A549 (cell line): ENCODE data around the gene PEX7. TPM values are rescaled to one million over a fixed set of nuclear protein-coding genes. Genes with fewer than 3 reads are reported as not detected.
A peak's percentile ranks its signal among the peaks of the same experiment; 100 is the strongest.
"Not testable (repeated sequence)": the region's sequence is repeated elsewhere in the genome, so short reads cannot be mapped to it uniquely, and the experiment has no call there.

Experiments
- ATAC-seq, 2 experiments: fragments of 200-7000 bp in 1 of 2; fragments of >200 bp in 1 of 2; cut with Nextera tagmentation in 1 of 2; cut with Tn5 transposase in 1 of 2; 3 replicates each; pipeline versions ENCODE4 v1.8.0 to v1.9.1; 2018 to 2020; ENCODE audit warnings: mild to moderate bottlenecking in 1 of 2, moderate library complexity in 1 of 2
- CTCF ChIA-PET: fragments of 300-600 bp; sonication (Branson Sonifier 250); formaldehyde crosslinking; extraction: SDS; loops from one replicate; lab custom pipeline; 2021; ENCODE audit warnings: antibody characterized with exemption, inconsistent platforms; lab: Yijun Ruan, JAX
- POLR2A ChIA-PET: fragments of 350-600 bp; formaldehyde crosslinking; extraction: SDS; loops from one replicate; lab custom pipeline; 2021; ENCODE audit warnings: antibody characterized with exemption, inconsistent platforms; lab: Yijun Ruan, JAX
- DNase-seq, 2 experiments: peaks; one replicate each; pipeline versions ENCODE4 v3.0.0 to v3.0.0-alpha.2; 2011 to 2016; ENCODE audit warnings: low read depth in 1 of 2, low spot score in 1 of 2
- FAIRE-seq: peaks from 2 replicates; lab custom pipeline; 2011; peaks lifted over from hg19 to GRCh38; lab: Jason Lieb, UNC
- H3K27ac ChIP-seq, 2 experiments: fragments of >200 bp; sonication (Bioruptor Twin); formaldehyde crosslinking; 3 replicates each; pipeline ENCODE4 v1.5.1; 2016 to 2017
- H3K4me1 ChIP-seq: fragments of >200 bp; sonication (Bioruptor Twin); formaldehyde crosslinking; 3 replicates; pipeline ENCODE4 v1.6.1; 2016
- H3K4me2 ChIP-seq: fragments of >200 bp; sonication (Bioruptor Twin); formaldehyde crosslinking; 3 replicates; pipeline ENCODE4 v1.6.1; 2016
- H3K4me3 ChIP-seq: fragments of >200 bp; sonication (Bioruptor Twin); formaldehyde crosslinking; 3 replicates; pipeline ENCODE4 v1.5.1; 2016
- H3K9me3 ChIP-seq: fragments of >200 bp; sonication (Bioruptor Twin); formaldehyde crosslinking; 3 replicates; pipeline ENCODE4 v1.6.1; 2016
- BHLHE40 ChIP-seq: IDR thresholded peaks from 2 replicates; pipeline ENCODE4 v1.6.1; 2012; ENCODE audit warnings: low read depth, low read length, inconsistent platforms
- CBX2 ChIP-seq: fragments of 200-600 bp; sonication (generic); IDR thresholded peaks from 2 replicates; pipeline ENCODE4 v1.6.1; 2016; ENCODE audit warnings: low read depth, mild to moderate bottlenecking, borderline replicate concordance
- EHMT2 ChIP-seq: fragments of 200-600 bp; sonication (generic); IDR thresholded peaks from 2 replicates; pipeline ENCODE4 v1.6.1; 2016; ENCODE audit warnings: antibody characterized with exemption, low read depth, mild to moderate bottlenecking, moderate library complexity
- EP300 ChIP-seq, 2 experiments: fragments of >200 bp; sonication (Bioruptor Twin); formaldehyde crosslinking; IDR thresholded peaks; 2 replicates in 1 of 2; 3 replicates in 1 of 2; pipeline ENCODE4 v1.6.1; 2016 to 2017
- ESRRA ChIP-seq: fragments of 150-350 bp; IDR thresholded peaks from 2 replicates; pipeline ENCODE4 v1.6.1; 2014; ENCODE audit warnings: mild to moderate bottlenecking, low read length, borderline replicate concordance
- JUN ChIP-seq, 2 experiments: fragments of >200 bp; sonication (Bioruptor Twin); formaldehyde crosslinking; IDR thresholded peaks; 2 replicates in 1 of 2; 3 replicates in 1 of 2; pipeline ENCODE4 v1.6.1; 2016 to 2017
- MAZ ChIP-seq: fragments of 150-350 bp; IDR thresholded peaks from 2 replicates; pipeline ENCODE4 v1.6.1; 2014; ENCODE audit warnings: antibody characterized with exemption, low read depth, low read length, borderline replicate concordance
- NFE2L2 ChIP-seq: fragments of 150-350 bp; conservative IDR thresholded peaks from 2 replicates; pipeline ENCODE4 v1.6.1; 2014; ENCODE audit warnings: low read length
- RARB ChIP-seq: fragments of 250-450 bp; sonication (Bioruptor Pico); IDR thresholded peaks from 2 replicates; pipeline ENCODE4 v1.8.0; 2021; ENCODE audit warnings: mild to moderate bottlenecking, moderate library complexity
- RCOR1 ChIP-seq: fragments of 150-350 bp; IDR thresholded peaks from 2 replicates; pipeline ENCODE4 v1.6.1; 2014; ENCODE audit warnings: antibody characterized with exemption, low read length, low read depth
- RNF2 ChIP-seq: fragments of 200-600 bp; sonication (generic); IDR thresholded peaks from 2 replicates; pipeline ENCODE4 v1.6.1; 2016; ENCODE audit warnings: low read depth, mild to moderate bottlenecking, antibody characterized with exemption, moderate library complexity, borderline replicate concordance
- SREBF2 ChIP-seq: fragments of 450-650 bp; IDR thresholded peaks from 2 replicates; pipeline ENCODE4 v1.6.1; 2014; ENCODE audit warnings: mild to moderate bottlenecking, moderate library complexity
- TFCP2L1 ChIP-seq: fragments of 250-450 bp; sonication (Bioruptor Pico); IDR thresholded peaks from 2 replicates; pipeline ENCODE4 v1.5.0; 2021; ENCODE audit warnings: mild to moderate bottlenecking
- ZFP36 ChIP-seq: fragments of 450-650 bp; IDR thresholded peaks from 2 replicates; pipeline ENCODE4 v1.6.1; 2014; ENCODE audit warnings: borderline replicate concordance; ENCODE audit not compliant: partially characterized antibody
- ZNF302 ChIP-seq: fragments of 250-450 bp; sonication (Bioruptor Pico); IDR thresholded peaks from 2 replicates; pipeline ENCODE4 v1.9.0; 2021; ENCODE audit warnings: inconsistent platforms, mild to moderate bottlenecking, moderate library complexity
- WGBS: methylation state at CpG from one replicate; pipeline ENCODE4 v1.1.6; 2017; ENCODE audit errors: missing lambda C conversion rate; 5-methylcytosine and 5-hydroxymethylcytosine counted together
- polyA plus RNA-seq, 4 experiments: library from polyadenylated mRNA; depleted of rRNA in 3 of 4; stranded (reverse); fragments of >200 nt; fragmentation: RNase III in 1 of 4; extraction: RNeasy Plus Mini Kit Qiagen cat#74134 plus additional on column Dnase treatment in 1 of 4; gene quantifications; 2 replicates in 3 of 4; 3 replicates in 1 of 4; pipeline ENCODE4 v1.2.3, GENCODE V29; 2011 to 2017
- TF ChIP-seq, protein P1 (sequence below): IDR thresholded peaks from 2 replicates; pipeline ENCODE4 v1.6.1; 2012; ENCODE audit warnings: low read depth, borderline replicate concordance
- TF ChIP-seq, protein P2 (sequence below): fragments of 150-350 bp; IDR thresholded peaks from 2 replicates; pipeline ENCODE4 v1.6.1; 2014; ENCODE audit warnings: low read depth, mild to moderate bottlenecking, low read length

The PEX7 gene
- polyA plus RNA-seq, 2 of the 4 experiments (the other 2 are of a cell fraction), result 6.9 to 9.6 TPM

DNA sequence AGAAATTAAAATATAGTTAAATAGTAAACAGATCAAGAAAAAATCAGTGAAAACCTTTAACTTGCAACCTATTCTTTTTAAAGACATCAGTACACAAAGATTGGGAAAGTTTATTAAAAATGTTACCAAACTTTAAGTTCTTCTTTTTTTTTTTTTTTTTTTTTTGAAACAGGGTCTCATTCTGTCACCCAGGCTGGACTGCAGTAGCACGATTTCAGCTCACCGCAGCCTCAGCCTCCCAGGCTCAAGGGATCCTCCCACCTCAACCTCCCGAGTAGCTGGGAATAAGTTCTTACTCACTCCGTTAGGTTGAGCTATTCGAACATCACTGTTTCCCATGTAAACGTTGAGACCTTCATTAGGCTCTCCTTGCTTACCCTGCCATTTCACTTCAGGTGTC lies 35.7 kb upstream of the PEX7 start:
- no peaks in the 10 kb centered on the region for H3K9me3 ChIP-seq
- TF ChIP-seq JUN (IDR thresholded peaks at IDR 0.05) (no peak), ESRRA (no peak), CBX2 (no peak), RCOR1 (no peak), BHLHE40 (no peak), ZFP36 (no peak), TFCP2L1 (CRISPR knock-in tag) (no peak), EP300 (IDR thresholded peaks at IDR 0.05) (no peak), EHMT2 (no peak), NFE2L2 (no peak), MAZ (no peak)
- TF ChIP-seq, protein P1, sequence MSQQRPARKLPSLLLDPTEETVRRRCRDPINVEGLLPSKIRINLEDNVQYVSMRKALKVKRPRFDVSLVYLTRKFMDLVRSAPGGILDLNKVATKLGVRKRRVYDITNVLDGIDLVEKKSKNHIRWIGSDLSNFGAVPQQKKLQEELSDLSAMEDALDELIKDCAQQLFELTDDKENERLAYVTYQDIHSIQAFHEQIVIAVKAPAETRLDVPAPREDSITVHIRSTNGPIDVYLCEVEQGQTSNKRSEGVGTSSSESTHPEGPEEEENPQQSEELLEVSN, result no peak
- TF ChIP-seq, protein P2, sequence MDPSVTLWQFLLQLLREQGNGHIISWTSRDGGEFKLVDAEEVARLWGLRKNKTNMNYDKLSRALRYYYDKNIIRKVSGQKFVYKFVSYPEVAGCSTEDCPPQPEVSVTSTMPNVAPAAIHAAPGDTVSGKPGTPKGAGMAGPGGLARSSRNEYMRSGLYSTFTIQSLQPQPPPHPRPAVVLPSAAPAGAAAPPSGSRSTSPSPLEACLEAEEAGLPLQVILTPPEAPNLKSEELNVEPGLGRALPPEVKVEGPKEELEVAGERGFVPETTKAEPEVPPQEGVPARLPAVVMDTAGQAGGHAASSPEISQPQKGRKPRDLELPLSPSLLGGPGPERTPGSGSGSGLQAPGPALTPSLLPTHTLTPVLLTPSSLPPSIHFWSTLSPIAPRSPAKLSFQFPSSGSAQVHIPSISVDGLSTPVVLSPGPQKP, result no peak
- 88% methylated on average over 6 of the region's 6 CpGs for WGBS
- no peak overlapping the region for H3K4me3 ChIP-seq
- ATAC-seq (no peak), FAIRE-seq (no peak), DNase-seq (no peak)
- CTCF ChIA-PET, result interaction anchor here (0.7 to 2.3 kb wide), 2 partner anchors 142 to 160 kb away, joined by 3 to 16 read pairs; no protein-coding TSS in a partner anchor
- H3K27ac ChIP-seq, result no peak overlapping the region
- peaks cover 17% of the 10 kb centered on the region for H3K4me1 ChIP-seq
- POLR2A ChIA-PET, result no interaction called here
- H3K4me2 ChIP-seq, result no peak overlapping the region

DNA sequence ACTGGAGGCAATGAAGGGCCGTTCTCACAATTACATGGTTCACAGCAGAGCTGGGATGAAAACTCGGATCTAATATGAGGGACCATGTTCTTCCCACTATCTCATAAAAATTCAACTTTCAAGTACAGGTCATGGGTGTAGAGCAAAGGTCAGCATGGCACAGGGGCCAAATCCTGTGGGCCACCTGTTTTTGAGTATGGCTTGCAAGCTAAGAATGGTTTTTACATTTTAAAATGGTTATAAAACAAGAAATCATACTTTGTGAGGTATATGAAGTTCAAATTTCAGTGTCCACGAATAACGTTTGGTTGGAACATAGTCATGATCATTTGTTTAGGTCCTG lies 34.7 kb upstream of the PEX7 start:
- Histone ChIP-seq H3K9me3 (no peaks in the 10 kb centered on the region), H3K4me2 (no peak overlapping the region), H3K4me1 (peaks cover 13% of the 10 kb centered on the region; the same call in 2 of the 3 replicates), H3K4me3 (no peak overlapping the region), H3K27ac (no peak overlapping the region)
- POLR2A ChIA-PET, result no interaction called here
- CTCF ChIA-PET, result interaction anchor here (2.3 kb wide), 1 partner anchor 143 kb away, joined by 16 read pairs; no protein-coding TSS in a partner anchor
- 76% methylated on average over 4 of the region's 4 CpGs for WGBS
- TF ChIP-seq SREBF2 (no peak), RNF2 (no peak), ZNF302 (CRISPR knock-in tag) (no peak)
- DNase-seq (no peak), FAIRE-seq (no peak), ATAC-seq (no peak)

DNA sequence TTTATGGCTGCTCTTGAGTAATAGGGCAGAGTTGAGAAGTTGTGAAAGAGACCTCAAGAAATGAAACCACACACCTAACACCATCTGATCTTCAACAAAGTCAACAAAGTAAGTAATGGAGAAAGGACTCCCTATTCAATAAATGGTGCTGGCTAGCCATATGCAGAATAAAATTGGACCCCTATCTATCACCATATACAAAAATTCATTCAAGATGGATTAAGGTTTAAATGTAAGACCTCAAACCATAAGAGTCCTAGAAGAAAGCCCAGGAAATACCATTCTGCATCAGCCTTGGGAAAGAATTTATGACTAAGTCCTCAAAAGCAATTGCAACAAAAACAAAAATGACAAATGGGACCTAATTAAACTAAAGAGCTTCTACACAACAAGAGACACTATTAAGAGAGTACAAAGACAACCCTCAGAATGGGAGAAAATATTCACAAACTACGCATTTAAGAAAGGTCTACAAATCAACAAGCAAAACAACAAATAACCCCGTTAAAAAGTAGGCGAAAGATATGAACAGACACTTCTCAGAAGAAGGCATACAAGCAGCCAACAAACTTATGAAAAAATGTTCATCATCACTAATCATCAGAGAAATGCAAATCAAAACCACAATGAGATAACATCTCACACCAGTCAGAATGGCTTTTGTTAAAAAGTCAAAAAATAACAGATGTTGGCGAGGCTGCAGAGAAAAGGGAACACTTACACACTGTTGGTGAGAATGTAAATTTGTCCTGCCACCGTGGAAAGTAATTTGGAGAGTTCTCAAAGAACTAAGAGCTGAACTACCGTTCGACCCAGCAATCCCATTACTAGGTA lies 34.1 kb upstream of the PEX7 start:
- no peak for ATAC-seq
- DNase-seq, result no peak
- Histone ChIP-seq H3K4me3 (no peak overlapping the region), H3K9me3 (no peaks in the 10 kb centered on the region), H3K4me1 (peaks cover 13% of the 10 kb centered on the region; the same call in 2 of the 3 replicates), H3K4me2 (peak overlapping the region; percentile 32; the same call in 2 of the 3 replicates)
- POLR2A ChIA-PET, result no interaction called here
- no peak for FAIRE-seq
- no peak for TF ChIP-seq RARB (CRISPR knock-in tag)
- TF ChIP-seq, all 56 proteins: peak for 0
- CTCF ChIA-PET, result interaction anchor here (1.1 to 5.2 kb wide), 2 partner anchors 17 to 143 kb away, joined by 3 to 146 read pairs; no protein-coding TSS in a partner anchor
- H3K27ac ChIP-seq, result no peak overlapping the region
- 75% methylated on average over 7 of the region's 7 CpGs for WGBS

DNA sequence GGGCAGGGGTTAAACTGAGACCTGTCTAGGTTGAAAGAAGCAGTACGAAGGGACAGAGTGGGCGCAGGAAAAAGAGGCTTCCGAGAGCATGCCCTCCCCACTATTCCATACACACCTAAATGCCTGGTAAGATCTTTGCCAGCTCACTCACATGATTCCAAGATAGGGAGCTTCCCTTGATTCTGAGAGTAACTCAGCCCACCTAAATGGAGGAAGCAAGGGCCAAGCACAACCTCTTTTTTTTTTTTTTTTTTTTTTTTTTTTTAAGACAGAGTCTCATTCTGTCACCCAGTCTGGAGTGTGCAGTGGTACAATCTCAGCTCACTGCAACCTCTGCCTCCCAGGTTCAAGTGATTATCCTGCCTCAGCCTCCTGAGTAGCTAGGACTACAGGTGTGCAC lies 33.0 kb upstream of the PEX7 start:
- H3K4me2 ChIP-seq, FAIRE-seq, H3K4me3 ChIP-seq, H3K9me3 ChIP-seq, DNase-seq, ATAC-seq, H3K27ac ChIP-seq, POLR2A ChIA-PET: not testable (repeated sequence)
- H3K4me1 ChIP-seq, result peaks cover 13% of the 10 kb centered on the region; the same call in 2 of the 3 replicates
- CTCF ChIA-PET, result interaction anchor here (0.5 to 5.2 kb wide), 4 partner anchors 18 to 559 kb away, joined by 3 to 146 read pairs (median 22); no protein-coding TSS in a partner anchor
- 94% methylated on average over 3 of the region's 3 CpGs for WGBS
